ENCODE results near the gene CELSR2.
"Not testable (repeated sequence)": the region's sequence is repeated elsewhere in the genome, so short reads cannot be mapped to it uniquely, and the experiment has no call there.

DNA sequence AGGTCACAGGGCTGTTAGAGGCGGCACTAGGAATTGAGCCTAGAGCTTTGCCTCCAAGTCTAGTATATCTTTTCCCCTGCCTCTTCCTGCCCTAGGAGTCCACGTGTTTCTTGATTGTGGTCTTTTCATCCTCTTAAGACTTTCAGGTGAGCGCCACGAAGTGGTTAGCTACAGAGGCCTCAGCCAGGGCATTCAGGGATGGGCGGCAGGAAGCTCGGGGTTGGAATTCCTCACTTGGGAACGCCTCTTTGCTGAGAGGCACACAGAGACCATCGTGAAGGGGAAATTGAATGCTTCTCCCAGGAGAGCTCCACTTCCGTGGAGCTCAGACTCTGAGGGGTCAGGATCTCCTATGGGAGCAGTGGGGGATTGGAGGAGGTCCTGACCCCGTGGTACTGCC, 56.7 kb downstream of the CELSR2 start:
- TF ChIP-seq, protein P1, sequence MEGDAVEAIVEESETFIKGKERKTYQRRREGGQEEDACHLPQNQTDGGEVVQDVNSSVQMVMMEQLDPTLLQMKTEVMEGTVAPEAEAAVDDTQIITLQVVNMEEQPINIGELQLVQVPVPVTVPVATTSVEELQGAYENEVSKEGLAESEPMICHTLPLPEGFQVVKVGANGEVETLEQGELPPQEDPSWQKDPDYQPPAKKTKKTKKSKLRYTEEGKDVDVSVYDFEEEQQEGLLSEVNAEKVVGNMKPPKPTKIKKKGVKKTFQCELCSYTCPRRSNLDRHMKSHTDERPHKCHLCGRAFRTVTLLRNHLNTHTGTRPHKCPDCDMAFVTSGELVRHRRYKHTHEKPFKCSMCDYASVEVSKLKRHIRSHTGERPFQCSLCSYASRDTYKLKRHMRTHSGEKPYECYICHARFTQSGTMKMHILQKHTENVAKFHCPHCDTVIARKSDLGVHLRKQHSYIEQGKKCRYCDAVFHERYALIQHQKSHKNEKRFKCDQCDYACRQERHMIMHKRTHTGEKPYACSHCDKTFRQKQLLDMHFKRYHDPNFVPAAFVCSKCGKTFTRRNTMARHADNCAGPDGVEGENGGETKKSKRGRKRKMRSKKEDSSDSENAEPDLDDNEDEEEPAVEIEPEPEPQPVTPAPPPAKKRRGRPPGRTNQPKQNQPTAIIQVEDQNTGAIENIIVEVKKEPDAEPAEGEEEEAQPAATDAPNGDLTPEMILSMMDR (IDR thresholded peaks at IDR 0.05): not testable (repeated sequence)
- TF ChIP-seq POLR2A (IDR thresholded peaks at IDR 0.05): not testable (repeated sequence)
